Natural killer cell treated with Interleukin-12 subunit alpha and Interleukin-12 subunit beta and Interleukin-15 and Interleukin-18, amount 100 ng/mL, for 72 hours (primary cell): ENCODE results near the gene ZMAT3. TPM values are rescaled to one million over a fixed set of nuclear protein-coding genes. Genes with fewer than 3 reads are reported as not detected.
A peak's percentile ranks its signal among the peaks of the same experiment; 100 is the strongest.
"Not testable (repeated sequence)": the region's sequence is repeated elsewhere in the genome, so short reads cannot be mapped to it uniquely, and the experiment has no call there.

Experiments
- ATAC-seq, 2 donors: fragments of 150-1000 bp; cut with Tn5 transposase in 1 of 2; sonication (Bioruptor Pico), chemical (Tn5 transposase) in 1 of 2; 2 replicates each; pipeline ENCODE4 v1.10.0; 2021
- DNase-seq: peaks from one replicate; pipeline ENCODE4 v3.0.0; 2022; ENCODE audit warnings: low spot score
- H3K27ac Mint-ChIP-seq, 2 donors: 1 replicate in 1 of 2; 2 replicates in 1 of 2; pipeline ENCODE4 v1.8.0; 2022; ENCODE audit warnings: mixed read lengths in 2 of 2, mild to moderate bottlenecking in 1 of 2, moderate library complexity in 1 of 2
- H3K27me3 Mint-ChIP-seq, 2 donors: 1 replicate in 1 of 2; 2 replicates in 1 of 2; pipeline ENCODE4 v1.8.0; 2022; ENCODE audit warnings: mixed read lengths in 2 of 2
- H3K36me3 Mint-ChIP-seq: one replicate; pipeline ENCODE4 v1.8.0; 2022; ENCODE audit warnings: mixed read lengths
- H3K4me1 Mint-ChIP-seq, 2 donors: 1 replicate in 1 of 2; 2 replicates in 1 of 2; pipeline ENCODE4 v1.8.0; 2022; ENCODE audit warnings: low read depth in 2 of 2, mixed read lengths in 2 of 2, mild to moderate bottlenecking in 1 of 2
- H3K4me3 Mint-ChIP-seq: one replicate; pipeline ENCODE4 v1.8.0; 2022; ENCODE audit warnings: mixed read lengths
- H3K9me3 Mint-ChIP-seq: 2 replicates; pipeline ENCODE4 v1.8.0; 2022; ENCODE audit warnings: mixed read lengths
- total RNA-seq, 2 donors: library from RNA; stranded (reverse); gene quantifications; one replicate each; pipeline ENCODE4 v1.2.3, GENCODE V29; 2022

Gene ZMAT3
- total RNA-seq, 2 donors from 2014 or later: 17.4 to 28.4 TPM

DNA sequence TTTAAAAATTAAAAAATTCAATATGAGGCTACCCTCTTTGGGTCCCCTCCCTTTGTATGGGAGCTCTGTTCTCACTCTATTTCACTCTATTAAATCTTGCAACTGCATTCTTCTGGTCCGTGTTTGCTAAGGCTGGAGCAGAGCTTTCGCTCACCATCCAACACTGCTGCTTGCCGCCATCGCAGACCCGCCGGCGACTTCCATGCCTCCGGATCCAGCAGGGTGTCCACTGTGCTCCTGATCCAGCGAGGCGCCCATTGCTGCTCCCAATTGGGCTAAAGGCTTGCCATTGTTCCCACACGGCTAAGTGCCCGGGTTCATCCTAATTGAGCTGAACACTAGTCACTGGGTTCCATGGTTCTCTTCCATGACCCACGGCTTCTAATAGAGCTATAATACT, 17.0 kb downstream of the ZMAT3 start:
- not testable (repeated sequence) for ATAC-seq, H3K36me3 Mint-ChIP-seq, H3K27ac Mint-ChIP-seq, H3K4me3 Mint-ChIP-seq, H3K27me3 Mint-ChIP-seq, H3K9me3 Mint-ChIP-seq, DNase-seq
- peaks cover 17 to 20% of the 10 kb centered on the region in 2 donors for H3K4me1 Mint-ChIP-seq

DNA sequence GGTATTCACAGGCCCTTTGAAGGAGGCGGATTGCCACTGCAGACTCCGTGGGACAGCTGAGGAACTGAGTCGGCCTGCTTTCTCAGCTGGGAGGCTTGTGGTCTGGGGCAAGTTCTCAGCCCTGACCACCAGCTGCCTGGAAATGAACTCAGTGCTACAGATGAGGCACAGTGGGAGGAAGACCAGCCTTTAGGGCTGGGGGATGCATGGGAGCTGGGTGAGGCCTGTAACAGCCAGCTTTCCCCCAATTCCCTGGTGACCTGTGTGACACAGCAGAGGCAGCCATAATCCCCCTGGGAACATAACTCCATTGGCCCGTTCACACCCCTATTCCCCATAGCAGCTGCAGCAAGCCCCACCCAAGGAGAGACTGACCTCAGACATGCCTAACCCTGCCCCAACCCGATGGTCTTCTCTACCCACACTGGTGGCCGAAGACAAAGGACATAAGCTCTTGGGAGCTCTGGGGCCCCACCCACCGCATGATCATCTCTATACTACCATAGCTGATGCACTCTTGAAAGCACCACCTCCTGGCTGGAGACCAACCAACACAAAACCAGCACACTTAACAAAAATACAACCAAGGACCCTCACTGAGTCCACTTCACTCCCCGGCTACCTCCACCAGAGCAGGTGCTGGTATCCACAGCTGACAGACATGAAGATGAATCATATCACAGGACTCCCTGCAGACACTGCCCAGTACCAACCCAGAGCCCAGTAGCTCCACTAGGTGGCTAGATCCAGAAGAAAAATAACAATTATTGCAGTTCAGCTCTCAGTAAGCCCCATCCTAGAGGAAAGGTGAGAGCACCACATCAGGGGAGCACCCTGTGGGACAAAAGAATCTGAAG, 24.9 kb downstream of the ZMAT3 start:
- Mint-ChIP-seq H3K4me1 (peaks cover 37 to 56% of the 10 kb centered on the region in 2 donors), H3K4me3 (peak overlapping the region; percentile 86), H3K36me3 (peaks cover 4% of the 10 kb centered on the region), H3K9me3 (no peaks in the 10 kb centered on the region), H3K27ac (peak overlapping the region; percentile 83 to 91), H3K27me3 (no peaks in the 10 kb centered on the region)
- ATAC-seq: peak; percentile 98
- peak; percentile 86 for DNase-seq

GRCh38 chr3:179045719-179046402, 25.7 kb downstream of the ZMAT3 start:
- peak overlapping the region; percentile 86 for H3K4me3 Mint-ChIP-seq
- no peaks in the 10 kb centered on the region for H3K9me3 Mint-ChIP-seq
- DNase-seq (no peak), ATAC-seq (peak; percentile 2 to 40)
- peak overlapping the region; percentile 83 to 91 for H3K27ac Mint-ChIP-seq
- no peaks in the 10 kb centered on the region for H3K36me3 Mint-ChIP-seq
- H3K4me1 Mint-ChIP-seq: peaks cover 46 to 62% of the 10 kb centered on the region in 2 donors
- H3K27me3 Mint-ChIP-seq: no peaks in the 10 kb centered on the region

- H3K4me3 Mint-ChIP-seq, DNase-seq, H3K36me3 Mint-ChIP-seq, H3K9me3 Mint-ChIP-seq, H3K27ac Mint-ChIP-seq, ATAC-seq, H3K27me3 Mint-ChIP-seq: not testable (repeated sequence)
- peaks cover 25 to 32% of the 10 kb centered on the region in 2 donors for H3K4me1 Mint-ChIP-seq
Measured at GRCh38 chr3:179038899-179039251, 32.7 kb downstream of the ZMAT3 start.

- Mint-ChIP-seq H3K36me3 (peaks cover 4% of the 10 kb centered on the region), H3K27ac (peak overlapping the region in 1 of 2 donors; percentile 22), H3K4me3 (no peak overlapping the region), H3K27me3 (no peaks in the 10 kb centered on the region), H3K4me1 (peaks cover 25 to 27% of the 10 kb centered on the region in 2 donors), H3K9me3 (peaks cover 3% of the 10 kb centered on the region)
- DNase-seq (no peak), ATAC-seq (no peak)
Measured at GRCh38 chr3:179038216-179038898, 33.3 kb downstream of the ZMAT3 start.

GRCh38 chr3:179037351-179037750, 34.3 kb downstream of the ZMAT3 start:
- no peak overlapping the region for H3K4me3 Mint-ChIP-seq
- peak; percentile 59 to 68 for ATAC-seq
- H3K4me1 Mint-ChIP-seq: peaks cover 23 to 25% of the 10 kb centered on the region in 2 donors
- H3K36me3 Mint-ChIP-seq: peaks cover 4% of the 10 kb centered on the region
- peaks cover 3% of the 10 kb centered on the region for H3K9me3 Mint-ChIP-seq
- peak overlapping the region in 1 of 2 donors; percentile 22 for H3K27ac Mint-ChIP-seq
- DNase-seq: no peak
- H3K27me3 Mint-ChIP-seq: no peaks in the 10 kb centered on the region

DNA sequence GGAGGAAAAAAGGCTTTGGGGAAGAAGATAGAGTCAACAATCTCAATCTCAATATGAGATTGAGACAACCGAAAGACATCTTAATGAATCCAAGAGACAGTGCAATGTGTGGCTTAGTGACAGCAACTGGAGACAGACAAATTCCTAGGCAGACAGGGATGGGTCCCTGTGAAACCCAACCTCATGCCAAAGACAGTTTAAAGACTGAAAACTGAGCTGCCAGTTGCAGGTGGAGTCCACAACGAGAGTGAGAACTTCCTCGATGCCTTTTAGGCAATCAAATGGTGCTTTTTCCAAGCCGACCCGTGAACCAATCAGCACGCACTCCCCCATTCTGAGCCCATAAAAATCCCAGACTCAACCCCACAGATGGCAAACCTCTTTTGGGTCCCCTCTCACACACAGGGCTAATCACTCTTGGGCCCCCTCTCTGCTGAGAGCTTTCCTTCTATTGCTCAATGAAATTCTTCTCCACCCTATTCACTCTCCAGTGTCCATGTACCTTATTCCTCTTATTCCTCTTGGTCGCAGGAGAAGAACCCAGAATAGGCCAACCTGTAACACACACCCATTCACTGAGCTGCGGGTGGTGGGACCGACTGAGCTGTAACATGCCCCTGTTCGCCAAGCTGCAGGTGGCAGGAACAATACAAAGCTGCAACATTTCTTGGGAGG, 34.8 kb downstream of the ZMAT3 start:
- Mint-ChIP-seq H3K4me1 (peaks cover 23 to 25% of the 10 kb centered on the region in 2 donors), H3K4me3 (no peak overlapping the region), H3K27ac (peak overlapping the region in 1 of 2 donors; percentile 22), H3K9me3 (peaks cover 3% of the 10 kb centered on the region), H3K36me3 (peaks cover 4% of the 10 kb centered on the region), H3K27me3 (no peaks in the 10 kb centered on the region)
- no peak for ATAC-seq
- no peak for DNase-seq

DNA sequence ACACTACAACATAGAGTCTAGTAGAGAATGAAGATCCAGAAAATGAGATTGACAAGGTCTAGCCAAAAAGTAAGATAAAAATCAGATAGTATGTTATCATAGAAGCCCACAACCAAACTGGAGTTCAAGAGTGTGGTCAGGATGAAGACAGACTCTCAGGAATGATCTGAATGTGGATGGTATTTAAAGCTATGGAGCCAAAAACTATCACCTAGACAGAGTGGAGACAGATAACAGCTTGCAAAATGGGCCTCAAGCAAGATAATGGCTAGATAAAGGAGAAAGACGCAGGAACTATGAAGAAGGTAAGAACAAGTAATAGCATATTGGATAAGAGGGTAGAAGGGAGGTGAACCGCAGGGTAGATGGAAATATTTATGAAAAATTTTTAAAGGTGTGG, 35.4 kb downstream of the ZMAT3 start:
- H3K9me3 Mint-ChIP-seq: peaks cover 3% of the 10 kb centered on the region
- H3K4me3 Mint-ChIP-seq: no peak overlapping the region
- ATAC-seq (no peak), DNase-seq (no peak)
- no peaks in the 10 kb centered on the region for H3K27me3 Mint-ChIP-seq
- H3K4me1 Mint-ChIP-seq: peaks cover 18 to 19% of the 10 kb centered on the region in 2 donors
- peaks cover 4% of the 10 kb centered on the region for H3K36me3 Mint-ChIP-seq
- H3K27ac Mint-ChIP-seq: no peak overlapping the region

DNA sequence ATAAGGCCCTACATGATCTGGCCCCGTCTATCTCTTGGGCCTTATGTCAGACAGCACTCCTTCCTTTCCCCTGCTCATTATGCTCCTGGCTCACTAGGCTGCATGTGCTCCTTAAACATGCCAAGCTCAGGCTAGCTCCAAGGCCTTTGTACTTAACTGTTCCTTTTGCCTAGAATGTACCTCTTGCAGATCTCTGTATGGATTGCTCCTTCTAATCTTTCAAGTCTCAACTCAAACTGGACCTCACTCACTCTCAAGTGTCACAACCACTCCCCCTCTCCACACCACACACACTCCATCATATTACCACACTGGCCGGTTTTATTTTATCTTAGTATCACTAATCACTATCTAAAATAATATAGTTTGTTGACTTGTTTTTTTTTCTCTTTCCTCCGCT, 36.4 kb downstream of the ZMAT3 start:
- Mint-ChIP-seq H3K27ac (no peak overlapping the region), H3K4me3 (no peak overlapping the region), H3K27me3 (no peaks in the 10 kb centered on the region), H3K36me3 (peaks cover 4% of the 10 kb centered on the region), H3K4me1 (peaks cover 9 to 11% of the 10 kb centered on the region in 2 donors), H3K9me3 (no peaks in the 10 kb centered on the region)
- DNase-seq: no peak
- no peak for ATAC-seq

DNA sequence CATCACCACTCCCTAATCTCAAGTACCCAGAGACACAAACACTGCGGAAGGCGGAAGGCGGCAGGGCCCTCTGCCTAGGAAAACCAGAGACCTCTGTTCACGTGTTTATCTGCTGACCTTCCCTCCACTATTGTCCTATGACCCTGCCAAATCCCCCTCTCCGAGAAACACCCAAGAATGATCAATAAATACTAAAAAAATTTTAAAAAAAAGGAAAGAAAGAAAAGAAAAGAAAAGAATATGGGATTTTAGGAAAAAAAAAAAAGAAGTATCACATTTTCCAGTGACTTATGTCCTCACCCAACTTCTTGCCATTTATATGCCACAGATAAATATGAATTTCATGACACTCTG, 38.3 kb downstream of the ZMAT3 start:
- H3K27ac Mint-ChIP-seq, H3K4me1 Mint-ChIP-seq, H3K36me3 Mint-ChIP-seq, ATAC-seq, H3K27me3 Mint-ChIP-seq, DNase-seq, H3K9me3 Mint-ChIP-seq, H3K4me3 Mint-ChIP-seq: not testable (repeated sequence)

DNA sequence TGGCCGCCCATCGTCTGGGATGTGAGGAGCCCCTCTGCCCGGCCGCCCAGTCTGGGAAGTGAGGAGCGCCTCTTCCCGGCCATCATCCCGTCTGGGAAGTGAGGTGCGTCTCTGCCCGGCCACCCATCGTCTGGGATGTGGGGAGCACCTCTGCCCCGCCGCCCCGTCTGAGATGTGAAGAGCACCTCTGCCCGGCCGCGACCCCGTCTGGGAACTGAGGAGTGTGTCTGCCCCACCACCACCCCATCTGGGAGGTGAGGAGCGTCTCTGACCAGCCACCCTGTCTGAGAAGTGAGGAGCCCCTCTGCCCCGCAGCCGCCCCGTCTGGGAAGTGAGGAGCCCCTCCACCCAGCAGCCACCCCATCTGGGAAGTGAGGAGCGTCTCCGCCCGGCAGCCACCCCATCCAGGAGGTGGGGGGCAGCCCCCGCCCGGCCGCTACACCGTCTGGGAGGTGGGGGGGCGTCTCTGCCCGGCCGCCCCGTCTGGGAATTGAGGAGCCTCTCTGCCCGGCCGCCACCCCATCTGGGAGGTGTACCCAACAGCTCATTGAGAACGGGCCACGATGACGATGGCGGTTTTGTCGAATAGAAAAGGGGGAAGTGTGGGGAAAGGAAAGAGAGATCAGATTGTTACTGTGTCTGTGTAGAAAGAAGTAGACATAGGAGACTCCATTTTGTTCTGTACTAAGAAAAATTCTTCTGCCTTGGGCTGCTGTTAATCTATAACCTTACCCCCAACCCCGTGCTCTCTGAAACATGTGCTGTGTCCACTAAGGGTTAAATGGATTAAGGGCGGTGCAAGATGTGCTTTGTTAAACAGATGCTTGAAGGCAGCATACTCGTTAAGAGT, 38.9 kb downstream of the ZMAT3 start:
- not testable (repeated sequence) for H3K9me3 Mint-ChIP-seq, H3K4me1 Mint-ChIP-seq, H3K36me3 Mint-ChIP-seq, H3K27ac Mint-ChIP-seq, H3K27me3 Mint-ChIP-seq, ATAC-seq, H3K4me3 Mint-ChIP-seq, DNase-seq

DNA sequence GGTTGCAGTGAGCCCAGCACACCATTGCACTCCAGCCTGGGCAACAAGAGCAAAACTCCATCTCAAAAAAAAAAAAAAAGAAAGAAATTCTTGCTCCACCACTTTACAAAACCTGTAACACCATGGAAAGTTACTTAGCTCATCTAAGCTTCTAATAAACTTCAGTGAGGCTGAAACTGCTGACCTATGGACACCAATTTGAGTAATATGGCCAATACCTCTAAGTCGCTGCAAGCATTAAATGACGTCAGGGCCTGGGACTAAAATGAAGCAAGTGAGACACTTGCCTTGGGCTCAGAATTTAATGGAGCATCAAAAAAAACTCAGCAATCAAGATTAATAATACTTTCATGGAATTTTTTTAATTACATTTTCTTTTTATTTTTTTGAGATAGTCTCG, 42.5 kb downstream of the ZMAT3 start:
- H3K27me3 Mint-ChIP-seq: no peaks in the 10 kb centered on the region
- no peaks in the 10 kb centered on the region for H3K9me3 Mint-ChIP-seq
- no peak overlapping the region for H3K4me3 Mint-ChIP-seq
- ATAC-seq: no peak
- H3K36me3 Mint-ChIP-seq: no peaks in the 10 kb centered on the region
- peaks cover 0 to 3% of the 10 kb centered on the region in 2 donors for H3K4me1 Mint-ChIP-seq
- H3K27ac Mint-ChIP-seq: no peak overlapping the region
- DNase-seq: no peak

DNA sequence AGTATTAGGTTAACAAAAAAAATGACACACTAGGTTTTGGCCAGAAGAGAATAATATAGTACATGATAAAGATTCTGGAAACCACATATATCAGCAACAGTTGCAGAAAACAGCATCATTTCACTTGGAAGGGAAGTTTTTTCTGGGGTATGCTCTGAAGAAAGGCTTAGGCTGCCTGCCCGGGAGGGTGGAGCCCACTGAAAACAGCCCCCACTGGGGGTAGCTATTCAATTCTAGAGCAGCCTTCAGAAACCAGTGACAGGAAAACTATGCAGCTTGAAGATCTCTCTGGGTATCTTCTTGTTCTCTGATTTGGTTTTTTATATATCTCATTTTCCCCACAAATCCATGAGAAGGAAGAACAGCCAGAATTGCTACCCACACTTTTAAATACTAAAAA, 43.2 kb downstream of the ZMAT3 start:
- H3K27me3 Mint-ChIP-seq: no peaks in the 10 kb centered on the region
- ATAC-seq: no peak
- H3K27ac Mint-ChIP-seq: no peak overlapping the region
- H3K9me3 Mint-ChIP-seq: no peaks in the 10 kb centered on the region
- no peak overlapping the region for H3K4me3 Mint-ChIP-seq
- peaks cover 0 to 3% of the 10 kb centered on the region in 2 donors for H3K4me1 Mint-ChIP-seq
- no peak for DNase-seq
- no peaks in the 10 kb centered on the region for H3K36me3 Mint-ChIP-seq
